ENCODE measurements around the gene HTRA3.
"Not testable (repeated sequence)": the region's sequence is repeated elsewhere in the genome, so short reads cannot be mapped to it uniquely, and the experiment has no call there.

The HTRA3 gene

GRCh38 chr4:8343262-8343966, 73.9 kb downstream of the HTRA3 start:
- DNase-seq (ENCODE audit: low spot score): no peak

- DNase-seq (ENCODE audit: low spot score): no peak
These were observed 74.4 kb downstream of the HTRA3 start for GRCh38 chr4:8343967-8344331.

GRCh38 chr4:8344377-8344776, 74.8 kb downstream of the HTRA3 start:
- DNase-seq (ENCODE audit: low spot score): no peak

GRCh38 chr4:8345053-8345945, 75.7 kb downstream of the HTRA3 start:
- DNase-seq (ENCODE audit: low spot score): no peak

DNA sequence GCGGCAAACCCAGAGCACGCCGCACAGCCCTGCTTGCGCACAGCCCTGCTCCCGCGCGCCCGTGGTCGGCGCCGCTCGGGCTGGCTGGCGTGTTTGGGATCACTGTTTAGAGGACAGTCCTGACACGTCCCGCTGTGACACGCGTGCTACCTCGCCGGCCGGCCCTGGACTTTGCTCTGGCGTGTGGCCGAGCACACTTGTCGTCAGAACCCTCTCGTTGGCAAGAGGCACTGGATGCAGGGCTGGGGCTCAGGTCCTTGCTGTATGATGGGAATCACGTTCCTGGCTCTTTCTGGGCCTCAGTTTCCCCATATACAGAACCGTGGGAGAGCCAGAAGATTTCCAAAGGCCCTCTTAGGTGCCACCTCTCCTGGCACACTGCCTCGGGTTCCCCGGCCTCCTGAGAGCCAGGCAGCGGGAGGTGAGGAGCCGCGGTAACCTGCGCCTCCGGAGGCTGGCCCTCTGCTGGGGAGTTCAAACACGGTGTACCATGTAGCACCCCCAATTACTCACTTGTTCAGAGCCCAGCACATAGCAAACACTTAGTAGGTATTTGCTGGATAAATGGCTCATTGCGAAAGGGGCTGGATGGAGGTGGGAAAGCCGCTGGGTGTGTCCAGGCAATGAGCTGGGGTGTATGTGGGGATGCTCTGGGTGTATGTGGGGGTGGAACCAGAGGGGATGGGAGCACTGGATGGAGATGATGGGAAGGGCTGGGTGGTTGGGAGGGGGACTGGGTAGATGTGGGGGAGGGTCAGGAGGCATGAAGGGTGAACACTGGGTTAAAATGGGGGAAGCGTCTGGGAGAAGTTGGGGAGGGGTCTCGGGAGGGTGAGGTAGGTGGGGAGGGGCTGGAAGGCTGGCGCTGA, 76.6 kb downstream of the HTRA3 start:
- no peak for DNase-seq (ENCODE audit: low spot score)

- no peak for DNase-seq (ENCODE audit: low spot score)
These were observed 77.5 kb downstream of the HTRA3 start for GRCh38 chr4:8346838-8347605.

DNA sequence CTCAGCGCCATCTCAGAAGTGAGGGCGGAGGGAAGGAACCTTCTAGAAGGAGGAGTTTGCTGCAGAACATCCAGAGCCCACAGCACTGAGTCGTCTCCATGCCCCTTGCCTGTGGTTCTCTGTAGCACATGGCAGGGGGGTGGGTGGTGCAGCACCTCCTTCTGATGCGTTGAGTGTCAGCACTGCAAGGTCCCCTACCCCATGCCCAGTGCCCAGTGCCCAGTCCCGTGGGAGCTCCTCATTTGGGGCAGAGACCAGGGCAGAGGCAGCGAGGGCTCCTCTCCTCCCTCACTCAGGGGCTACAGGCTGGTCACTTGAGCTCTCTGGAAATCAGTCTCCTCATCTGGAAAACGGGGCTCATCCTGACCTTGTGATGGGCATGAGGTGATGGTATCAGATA, 78.1 kb downstream of the HTRA3 start:
- DNase-seq (ENCODE audit: low spot score): no peak

- DNase-seq (ENCODE audit: low spot score): no peak
These were observed 78.5 kb downstream of the HTRA3 start for GRCh38 chr4:8348071-8348470.

DNA sequence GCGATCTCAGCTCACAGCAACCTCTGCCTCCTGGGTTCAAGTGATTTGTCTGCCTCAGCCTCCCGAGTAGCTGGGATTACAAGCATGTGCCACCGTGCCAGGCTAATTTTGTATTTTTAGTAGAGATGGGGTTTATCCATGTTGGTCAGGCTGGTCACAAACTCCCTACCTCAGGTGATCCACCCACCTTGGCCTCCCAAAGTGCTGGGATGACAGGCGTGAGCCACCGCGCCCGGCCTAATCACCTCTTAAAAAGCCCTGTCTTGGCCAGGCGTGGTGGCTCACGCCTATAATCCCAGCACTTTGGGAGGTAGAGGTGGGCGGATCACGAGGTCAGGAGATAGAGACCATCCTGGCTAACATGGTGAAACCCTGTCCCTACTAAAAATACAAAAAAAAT, 79.7 kb downstream of the HTRA3 start:
- DNase-seq (ENCODE audit: low spot score): not testable (repeated sequence)

GRCh38 chr4:8349664-8350236, 80.2 kb downstream of the HTRA3 start:
- no peak for DNase-seq (ENCODE audit: low spot score)

- DNase-seq (ENCODE audit: low spot score): no peak
These were observed 80.8 kb downstream of the HTRA3 start for GRCh38 chr4:8350352-8350751.

- DNase-seq (ENCODE audit: low spot score): no peak
These were observed 81.4 kb downstream of the HTRA3 start for GRCh38 chr4:8350841-8351461.

DNA sequence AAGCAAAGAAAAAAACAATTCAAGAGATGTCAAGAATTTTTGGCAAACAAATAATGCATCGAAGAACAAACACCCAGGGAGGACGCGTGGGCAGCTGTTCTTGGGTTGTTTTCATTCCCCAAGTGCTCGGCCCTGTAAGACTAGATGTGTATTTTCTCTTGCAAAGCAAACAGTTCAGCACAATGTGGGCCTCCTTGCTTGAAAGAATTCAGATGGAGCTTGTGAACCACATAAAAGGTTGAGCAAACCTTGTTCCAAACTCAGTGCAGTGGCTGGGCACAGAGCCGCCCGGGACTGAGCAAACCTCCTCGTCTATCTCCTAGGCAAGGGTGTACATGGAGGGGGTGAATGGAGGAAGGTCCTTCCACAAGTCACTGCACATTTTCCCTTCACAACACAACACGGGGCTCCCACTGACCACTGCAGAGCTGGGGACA, 82.4 kb downstream of the HTRA3 start:
- no peak for DNase-seq (ENCODE audit: low spot score)

DNA sequence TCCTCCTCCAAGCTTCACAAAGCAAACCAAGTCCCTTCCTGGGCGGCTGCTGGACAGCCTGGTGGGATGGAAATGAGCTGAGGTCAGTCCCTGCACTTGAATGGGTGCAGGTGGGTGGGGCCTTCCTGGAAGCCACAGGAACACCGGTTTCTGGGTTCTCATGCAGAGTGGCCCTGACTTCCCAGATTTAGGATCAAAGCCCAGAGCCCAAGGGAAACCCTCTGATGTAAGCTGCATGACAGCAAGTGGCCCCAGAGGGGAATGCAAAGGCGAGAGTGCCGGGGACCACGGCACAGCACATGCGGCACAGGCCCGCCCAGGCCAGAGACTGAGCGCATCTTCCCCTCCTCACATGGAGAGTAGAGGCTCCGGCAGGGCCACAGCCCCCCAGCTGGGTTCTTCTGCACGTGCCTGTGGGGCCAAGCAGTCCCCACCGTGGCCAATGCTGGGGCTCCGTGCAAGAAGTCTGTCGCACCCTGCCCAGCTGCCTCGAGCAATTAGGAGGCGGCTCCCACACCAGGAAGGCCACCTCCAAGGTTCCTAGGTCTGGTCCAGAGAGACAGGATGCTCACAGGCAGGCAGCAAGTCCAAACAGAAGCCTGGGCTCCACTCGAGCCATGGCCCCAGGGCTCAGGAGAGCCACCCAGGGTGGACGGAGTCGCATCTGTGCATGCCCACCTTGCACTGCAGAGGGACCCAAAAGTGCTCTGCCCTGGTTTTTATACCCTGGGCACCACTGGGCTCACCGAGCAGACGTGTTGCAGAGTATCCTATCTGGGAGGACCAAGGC, 83.0 kb downstream of the HTRA3 start:
- no peak for DNase-seq (ENCODE audit: low spot score)

DNA sequence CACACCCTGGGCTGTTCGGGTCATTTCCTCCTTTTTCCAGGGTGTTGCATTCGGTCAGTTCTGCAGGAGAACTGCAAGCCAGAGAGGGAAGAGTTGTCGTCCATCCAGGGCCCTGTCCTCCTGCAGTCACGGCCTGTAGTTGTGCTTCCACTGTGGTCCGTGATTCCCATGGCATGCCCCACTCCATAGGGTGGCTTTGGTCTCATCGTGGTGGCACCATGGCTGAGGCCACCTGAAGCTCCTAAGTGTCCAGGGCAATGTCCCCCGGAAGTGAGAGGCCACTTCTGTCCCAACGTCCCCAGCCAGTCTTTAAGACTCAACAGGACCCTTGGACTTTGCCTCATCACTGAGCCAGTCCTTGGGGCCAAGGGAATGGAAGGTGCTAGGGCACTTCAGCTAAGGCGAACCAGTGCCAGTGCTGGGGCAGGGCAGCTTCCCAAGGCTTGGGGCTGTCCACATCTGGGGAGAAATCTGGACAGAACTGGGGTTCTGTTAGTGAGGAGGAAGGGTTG, 83.7 kb downstream of the HTRA3 start:
- DNase-seq (ENCODE audit: low spot score): no peak

GRCh38 chr4:8353912-8354453, 84.4 kb downstream of the HTRA3 start:
- DNase-seq (ENCODE audit: low spot score): peak; percentile 54

DNA sequence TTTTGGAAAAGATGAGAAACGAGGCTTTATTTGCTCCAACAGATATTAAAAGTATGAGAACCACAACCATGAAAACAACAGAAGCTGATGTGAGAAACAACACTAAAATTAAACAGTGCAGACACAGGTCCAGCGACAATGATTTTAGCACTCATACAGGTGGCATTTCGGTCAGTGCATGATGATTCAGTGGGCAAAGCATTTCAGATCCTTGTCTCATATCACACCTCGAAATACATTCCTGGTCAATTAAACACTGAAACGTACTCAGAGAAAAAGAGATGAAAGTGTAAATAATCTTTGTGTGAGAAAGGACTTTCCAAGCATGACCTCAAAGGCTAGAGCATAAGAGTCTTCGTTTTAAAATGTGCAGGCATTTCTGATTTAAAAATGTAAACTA, 85.8 kb downstream of the HTRA3 start:
- peak; percentile 75 for DNase-seq (ENCODE audit: low spot score)

DNA sequence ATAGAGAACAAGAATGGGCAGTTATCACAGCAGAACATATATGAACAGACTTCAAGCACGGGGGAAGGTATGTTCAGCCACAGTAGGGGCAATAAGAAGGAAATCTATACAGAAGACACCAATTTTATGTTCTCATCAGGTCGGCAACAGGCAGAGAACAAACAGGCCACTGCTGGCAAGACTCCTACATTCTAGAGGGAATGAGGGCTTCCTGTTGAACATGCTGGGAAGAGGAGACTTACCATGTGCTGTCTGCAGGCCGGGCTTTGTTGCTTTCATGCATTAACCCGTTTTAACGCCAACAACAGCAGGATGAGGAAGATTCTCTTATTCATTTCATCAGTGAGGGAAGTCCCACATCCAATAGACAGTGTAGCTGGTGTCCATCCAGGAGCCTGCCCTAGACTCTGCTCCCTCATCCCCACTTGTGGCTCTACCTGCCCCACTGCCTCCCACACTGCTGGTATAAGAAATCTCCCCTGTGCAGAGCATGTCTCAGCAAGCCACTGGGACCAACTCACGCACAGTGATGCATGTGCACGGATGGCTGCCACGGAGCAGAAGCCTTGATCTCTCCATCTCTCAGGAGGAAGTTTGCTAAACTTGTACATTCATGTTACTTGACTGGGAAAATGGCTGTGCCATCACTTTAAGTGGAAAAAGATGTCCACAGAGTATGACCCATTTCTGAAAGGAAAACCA, 86.5 kb downstream of the HTRA3 start:
- DNase-seq (ENCODE audit: low spot score): no peak

Data from kidney tubule cell (primary cell).